HG03097 (cell line): ENCODE measurements around the gene CHST13.

Experiments used
- ATAC-seq: cut with Tn5 transposase; IDR thresholded peaks from one replicate; pipeline ENCODE4 v1.9.1; 2021; ENCODE audit not compliant: unreplicated experiment, low FRiP score

Gene CHST13

GRCh38 chr3:126487151-126487771, 36.7 kb upstream of the CHST13 start:
- ATAC-seq, result no peak

- no peak for ATAC-seq
Observed at GRCh38 chr3:126488185-126488584, 35.8 kb upstream of the CHST13 start.

- ATAC-seq, result no peak
Observed at GRCh38 chr3:126488886-126489569, 34.9 kb upstream of the CHST13 start.

- no peak for ATAC-seq
Observed at GRCh38 chr3:126490619-126491018, 33.3 kb upstream of the CHST13 start.

- no peak for ATAC-seq
Observed at GRCh38 chr3:126491221-126492013, 32.5 kb upstream of the CHST13 start.

- no peak for ATAC-seq
Observed at GRCh38 chr3:126493051-126493450, 30.9 kb upstream of the CHST13 start.

- ATAC-seq, result no peak
Observed at GRCh38 chr3:126493739-126494138, 30.2 kb upstream of the CHST13 start.

GRCh38 chr3:126494204-126494969, 29.6 kb upstream of the CHST13 start:
- no peak for ATAC-seq

- ATAC-seq, result no peak
Observed at GRCh38 chr3:126494970-126495230, 29.1 kb upstream of the CHST13 start.

GRCh38 chr3:126495786-126496185, 28.2 kb upstream of the CHST13 start:
- ATAC-seq, result no peak

- ATAC-seq, result no peak
Observed at GRCh38 chr3:126496894-126497850, 26.8 kb upstream of the CHST13 start.

GRCh38 chr3:126497956-126498355, 26.0 kb upstream of the CHST13 start:
- ATAC-seq, result no peak

GRCh38 chr3:126498461-126498860, 25.5 kb upstream of the CHST13 start:
- no peak for ATAC-seq

GRCh38 chr3:126498929-126499328, 25.0 kb upstream of the CHST13 start:
- ATAC-seq, result no peak

GRCh38 chr3:126499401-126499800, 24.6 kb upstream of the CHST13 start:
- no peak for ATAC-seq

- ATAC-seq, result no peak
Observed at GRCh38 chr3:126500016-126500415, 23.9 kb upstream of the CHST13 start.

- no peak for ATAC-seq
Observed at GRCh38 chr3:126501054-126501453, 22.9 kb upstream of the CHST13 start.

- ATAC-seq, result no peak
Observed at GRCh38 chr3:126501736-126502135, 22.2 kb upstream of the CHST13 start.

GRCh38 chr3:126502656-126503055, 21.3 kb upstream of the CHST13 start:
- no peak for ATAC-seq

GRCh38 chr3:126503701-126504100, 20.3 kb upstream of the CHST13 start:
- no peak for ATAC-seq
